H9 (cell line): ENCODE data around the gene MXD4. TPM values are rescaled to one million over a fixed set of nuclear protein-coding genes. Genes with fewer than 3 reads are reported as not detected.

Experiments
- total RNA-seq: library from RNA; stranded (reverse); gene quantifications from 2 replicates; pipeline ENCODE4 v1.2.1, GENCODE V29; 2021

The MXD4 gene
- total RNA-seq, 1 experiment from 2014 or later, result 24.1 TPM

Other genes starting within 250 kb of the MXD4 start
- gene NAT8L, start 202.8 kb downstream of the MXD4 start, total RNA-seq, result 13.9 and 14.7 TPM in 2 replicates
- 18.0 and 19.1 TPM in 2 replicates for gene HAUS3, start 20.0 kb downstream of the MXD4 start, total RNA-seq
- 0.74 and 1.5 TPM in 2 replicates for gene POLN, start 20.0 kb downstream of the MXD4 start, total RNA-seq
- gene ZFYVE28, start 156.5 kb upstream of the MXD4 start, total RNA-seq, result 0.98 and 1.2 TPM in 2 replicates
- gene CFAP99, start 156.8 kb upstream of the MXD4 start, total RNA-seq, result 0.13 and 0.35 TPM in 2 replicates
- gene RNF4, start 207.0 kb upstream of the MXD4 start, total RNA-seq, result 88.5 and 92.0 TPM in 2 replicates